Measurements from ENCODE around the gene STXBP5.

STXBP5 gene

GRCh38 chr6:147361311-147361981, 157.2 kb downstream of the STXBP5 start:
- Histone ChIP-seq H3K14ac (ENCODE audit: low read length in 2 of 2) (no peak overlapping the region), H2BK15ac (ENCODE audit: low read depth, poor library complexity, severe bottlenecking) (no peak overlapping the region), H3K9ac (ENCODE audit: low read length) (no peak overlapping the region), H3K36me3 (ENCODE audit: control insufficient read depth in 1 of 2, insufficient read depth in 2 of 2, low read depth in 1 of 2, low read length in 2 of 2) (peaks cover 5 to 86% of the 10 kb centered on the region in 2 experiments), H4K91ac (ENCODE audit: low read length) (no peak overlapping the region), H3K9me3 (ENCODE audit: control insufficient read depth, low read length) (no peaks in the 10 kb centered on the region), H2AFZ (ENCODE audit: low read depth, low read length) (no peak overlapping the region), H3K4me2 (ENCODE audit: low read length, poor library complexity, severe bottlenecking) (no peak overlapping the region), H3K79me1 (replicated peaks; ENCODE audit: low read length, poor library complexity, severe bottlenecking) (no peaks in the 10 kb centered on the region), H2BK12ac (ENCODE audit: low read length in 2 of 2) (no peak overlapping the region), H2AK5ac (ENCODE audit: low read length, severe bottlenecking) (no peak overlapping the region), H3K18ac (ENCODE audit: low read depth in 1 of 2, low read length in 2 of 2) (no peak overlapping the region), H3K23ac (ENCODE audit: low read length in 2 of 2) (no peak overlapping the region), H3K4me1 (ENCODE audit: control insufficient read depth, insufficient read depth, low read depth, low read length) (no peaks in the 10 kb centered on the region), H4K8ac (ENCODE audit: low read length) (no peak overlapping the region), H3K4ac (ENCODE audit: low read depth in 1 of 2, low read length in 2 of 2) (no peak overlapping the region), H2BK120ac (ENCODE audit: low read depth, low read length) (no peak overlapping the region), H3K27ac (ENCODE audit: low read length, poor library complexity, severe bottlenecking) (no peak overlapping the region), H3K27me3 (ENCODE audit: control insufficient read depth in 1 of 2, insufficient read depth in 1 of 2, low read length in 2 of 2) (no peaks in the 10 kb centered on the region), H2BK5ac (ENCODE audit: low read depth, low read length, poor library complexity, severe bottlenecking) (no peak overlapping the region), H3K4me3 (ENCODE audit: insufficient read depth in 1 of 2, low read depth in 1 of 2, low read length in 2 of 2) (no peak overlapping the region)
- no peak for DNase-seq
- 100% methylated on average over 1 of the region's 5 CpGs for WGBS

- no peak overlapping the region for H2BK5ac ChIP-seq (ENCODE audit: low read depth, low read length, poor library complexity, severe bottlenecking)
- H3K27ac ChIP-seq (ENCODE audit: low read length, poor library complexity, severe bottlenecking): no peak overlapping the region
- H3K9ac ChIP-seq (ENCODE audit: low read length): no peak overlapping the region
- no peak overlapping the region for H2BK12ac ChIP-seq (ENCODE audit: low read length in 2 of 2)
- no peak overlapping the region for H4K91ac ChIP-seq (ENCODE audit: low read length)
- no peak overlapping the region for H3K14ac ChIP-seq (ENCODE audit: low read length in 2 of 2)
- H3K4me2 ChIP-seq (ENCODE audit: low read length, poor library complexity, severe bottlenecking): no peak overlapping the region
- no peak for DNase-seq
- H2AK5ac ChIP-seq (ENCODE audit: low read length, severe bottlenecking): no peak overlapping the region
- no peaks in the 10 kb centered on the region for H3K79me1 ChIP-seq (replicated peaks; ENCODE audit: low read length, poor library complexity, severe bottlenecking)
- no peak overlapping the region for H2AFZ ChIP-seq (ENCODE audit: low read depth, low read length)
- no peak overlapping the region for H3K23ac ChIP-seq (ENCODE audit: low read length in 2 of 2)
- no peak overlapping the region for H4K8ac ChIP-seq (ENCODE audit: low read length)
- no peaks in the 10 kb centered on the region for H3K27me3 ChIP-seq (ENCODE audit: control insufficient read depth in 1 of 2, insufficient read depth in 1 of 2, low read length in 2 of 2)
- no peak overlapping the region for H3K4me3 ChIP-seq (ENCODE audit: insufficient read depth in 1 of 2, low read depth in 1 of 2, low read length in 2 of 2)
- no peak overlapping the region for H2BK120ac ChIP-seq (ENCODE audit: low read depth, low read length)
- no peaks in the 10 kb centered on the region for H3K9me3 ChIP-seq (ENCODE audit: control insufficient read depth, low read length)
- H3K4ac ChIP-seq (ENCODE audit: low read depth in 1 of 2, low read length in 2 of 2): no peak overlapping the region
- no peak overlapping the region for H2BK15ac ChIP-seq (ENCODE audit: low read depth, poor library complexity, severe bottlenecking)
- H3K36me3 ChIP-seq (ENCODE audit: control insufficient read depth in 1 of 2, insufficient read depth in 2 of 2, low read depth in 1 of 2, low read length in 2 of 2): peaks cover 2 to 58% of the 10 kb centered on the region in 2 experiments
- no peak overlapping the region for H3K18ac ChIP-seq (ENCODE audit: low read depth in 1 of 2, low read length in 2 of 2)
- no peaks in the 10 kb centered on the region for H3K4me1 ChIP-seq (ENCODE audit: control insufficient read depth, insufficient read depth, low read depth, low read length)
Measured at GRCh38 chr6:147366290-147366689, 162.1 kb downstream of the STXBP5 start.

GRCh38 chr6:147371325-147371724, 167.1 kb downstream of the STXBP5 start:
- H2BK120ac ChIP-seq (ENCODE audit: low read depth, low read length): no peak overlapping the region
- no peak overlapping the region for H4K8ac ChIP-seq (ENCODE audit: low read length)
- H2BK15ac ChIP-seq (ENCODE audit: low read depth, poor library complexity, severe bottlenecking): no peak overlapping the region
- DNase-seq: no peak
- H2AFZ ChIP-seq (ENCODE audit: low read depth, low read length): no peak overlapping the region
- H2AK5ac ChIP-seq (ENCODE audit: low read length, severe bottlenecking): no peak overlapping the region
- no peak overlapping the region for H3K18ac ChIP-seq (ENCODE audit: low read depth in 1 of 2, low read length in 2 of 2)
- H3K27ac ChIP-seq (ENCODE audit: low read length, poor library complexity, severe bottlenecking): no peak overlapping the region
- no peak overlapping the region for H3K4me3 ChIP-seq (ENCODE audit: insufficient read depth in 1 of 2, low read depth in 1 of 2, low read length in 2 of 2)
- H3K27me3 ChIP-seq (ENCODE audit: control insufficient read depth in 1 of 2, insufficient read depth in 1 of 2, low read length in 2 of 2): no peaks in the 10 kb centered on the region
- no peak overlapping the region for H4K91ac ChIP-seq (ENCODE audit: low read length)
- H3K9ac ChIP-seq (ENCODE audit: low read length): no peak overlapping the region
- no peak overlapping the region for H3K23ac ChIP-seq (ENCODE audit: low read length in 2 of 2)
- no peaks in the 10 kb centered on the region for H3K9me3 ChIP-seq (ENCODE audit: control insufficient read depth, low read length)
- H3K36me3 ChIP-seq (ENCODE audit: control insufficient read depth in 1 of 2, insufficient read depth in 2 of 2, low read depth in 1 of 2, low read length in 2 of 2): peaks cover 0 to 43% of the 10 kb centered on the region in 2 experiments
- H3K14ac ChIP-seq (ENCODE audit: low read length in 2 of 2): no peak overlapping the region
- H3K4ac ChIP-seq (ENCODE audit: low read depth in 1 of 2, low read length in 2 of 2): no peak overlapping the region
- no peak overlapping the region for H3K4me2 ChIP-seq (ENCODE audit: low read length, poor library complexity, severe bottlenecking)
- peaks cover 2% of the 10 kb centered on the region for H3K79me1 ChIP-seq (replicated peaks; ENCODE audit: low read length, poor library complexity, severe bottlenecking)
- H3K4me1 ChIP-seq (ENCODE audit: control insufficient read depth, insufficient read depth, low read depth, low read length): no peaks in the 10 kb centered on the region
- no peak overlapping the region for H2BK5ac ChIP-seq (ENCODE audit: low read depth, low read length, poor library complexity, severe bottlenecking)
- H2BK12ac ChIP-seq (ENCODE audit: low read length in 2 of 2): no peak overlapping the region

GRCh38 chr6:147372806-147373205, 168.6 kb downstream of the STXBP5 start:
- no peak overlapping the region for H3K18ac ChIP-seq (ENCODE audit: low read depth in 1 of 2, low read length in 2 of 2)
- DNase-seq: no peak
- no peak overlapping the region for H2BK5ac ChIP-seq (ENCODE audit: low read depth, low read length, poor library complexity, severe bottlenecking)
- no peaks in the 10 kb centered on the region for H3K9me3 ChIP-seq (ENCODE audit: control insufficient read depth, low read length)
- no peak overlapping the region for H2BK120ac ChIP-seq (ENCODE audit: low read depth, low read length)
- peaks cover 2% of the 10 kb centered on the region for H3K79me1 ChIP-seq (replicated peaks; ENCODE audit: low read length, poor library complexity, severe bottlenecking)
- no peak overlapping the region for H2AFZ ChIP-seq (ENCODE audit: low read depth, low read length)
- H3K9ac ChIP-seq (ENCODE audit: low read length): no peak overlapping the region
- no peak overlapping the region for H3K4me3 ChIP-seq (ENCODE audit: insufficient read depth in 1 of 2, low read depth in 1 of 2, low read length in 2 of 2)
- no peak overlapping the region for H3K4ac ChIP-seq (ENCODE audit: low read depth in 1 of 2, low read length in 2 of 2)
- peaks cover 0 to 43% of the 10 kb centered on the region in 2 experiments for H3K36me3 ChIP-seq (ENCODE audit: control insufficient read depth in 1 of 2, insufficient read depth in 2 of 2, low read depth in 1 of 2, low read length in 2 of 2)
- H3K14ac ChIP-seq (ENCODE audit: low read length in 2 of 2): no peak overlapping the region
- H3K4me1 ChIP-seq (ENCODE audit: control insufficient read depth, insufficient read depth, low read depth, low read length): no peaks in the 10 kb centered on the region
- H3K27ac ChIP-seq (ENCODE audit: low read length, poor library complexity, severe bottlenecking): no peak overlapping the region
- no peak overlapping the region for H3K23ac ChIP-seq (ENCODE audit: low read length in 2 of 2)
- no peak overlapping the region for H3K4me2 ChIP-seq (ENCODE audit: low read length, poor library complexity, severe bottlenecking)
- no peaks in the 10 kb centered on the region for H3K27me3 ChIP-seq (ENCODE audit: control insufficient read depth in 1 of 2, insufficient read depth in 1 of 2, low read length in 2 of 2)
- no peak overlapping the region for H4K8ac ChIP-seq (ENCODE audit: low read length)
- no peak overlapping the region for H4K91ac ChIP-seq (ENCODE audit: low read length)
- no peak overlapping the region for H2BK15ac ChIP-seq (ENCODE audit: low read depth, poor library complexity, severe bottlenecking)
- 100% methylated on average over 1 of the region's 1 CpG for WGBS
- H2BK12ac ChIP-seq (ENCODE audit: low read length in 2 of 2): no peak overlapping the region
- no peak overlapping the region for H2AK5ac ChIP-seq (ENCODE audit: low read length, severe bottlenecking)
